Activated CD4-positive, CD25-positive, alpha-beta regulatory T cell treated with anti-CD3 and anti-CD28 coated beads, Interleukin-2, amount 50 U/mL, for 24 hours (primary cell): ENCODE measurements around the gene MEGF6.

Source experiments
- ATAC-seq, 2 donors: fragments of 150-1000 bp; cut with Tn5 transposase; one replicate each; pipeline ENCODE4 v1.10.0; 2021; ENCODE audit warnings: mild to moderate bottlenecking in 1 of 2, moderate library complexity in 1 of 2

The MEGF6 gene

GRCh38 chr1:3552751-3553150, 58.6 kb downstream of the MEGF6 start:
- ATAC-seq: no peak

GRCh38 chr1:3552176-3552575, 59.1 kb downstream of the MEGF6 start:
- no peak for ATAC-seq

- no peak for ATAC-seq
Measured at GRCh38 chr1:3551711-3552110, 59.6 kb downstream of the MEGF6 start.

- no peak for ATAC-seq
Measured at GRCh38 chr1:3551290-3551678, 60.0 kb downstream of the MEGF6 start.

DNA sequence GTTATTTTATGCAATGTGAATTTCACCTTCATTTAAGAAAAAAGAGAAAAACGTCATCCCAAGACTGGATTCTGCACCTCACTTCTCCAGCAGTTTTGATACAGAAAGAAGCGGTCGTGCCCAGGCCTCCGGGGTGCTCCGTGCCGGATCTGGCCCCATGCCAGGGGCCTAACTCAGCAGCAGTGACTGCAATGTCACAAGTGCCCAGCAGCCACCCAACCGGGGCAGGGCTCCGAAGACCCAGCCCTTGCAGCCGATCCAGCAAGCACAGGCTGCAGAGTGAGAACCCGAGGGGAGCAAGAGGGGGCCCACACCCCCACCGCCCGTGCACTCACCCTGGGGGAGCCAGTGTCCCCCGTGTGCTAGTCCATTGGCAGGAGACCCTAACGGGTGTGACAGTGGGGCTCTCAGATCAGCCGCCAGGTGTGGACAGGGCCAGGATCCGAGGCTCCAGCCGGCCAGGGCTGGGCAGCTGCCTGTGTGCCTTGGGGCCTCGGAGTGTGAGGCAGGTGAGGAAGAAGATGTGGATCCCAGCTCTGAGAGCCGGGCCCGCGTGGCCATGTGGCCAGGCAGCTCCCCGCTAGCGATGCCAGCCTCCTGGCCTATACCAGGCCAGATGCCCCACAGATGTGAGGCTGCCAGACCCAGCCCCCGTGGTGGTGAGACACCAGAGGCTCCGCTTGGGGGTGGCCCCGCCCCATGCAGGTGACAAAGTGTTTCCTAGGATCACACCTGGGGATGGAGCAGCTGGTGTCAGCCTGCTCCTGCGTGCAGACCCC, 60.6 kb downstream of the MEGF6 start:
- no peak for ATAC-seq

- ATAC-seq: no peak
Measured at GRCh38 chr1:3548895-3549294, 62.4 kb downstream of the MEGF6 start.

DNA sequence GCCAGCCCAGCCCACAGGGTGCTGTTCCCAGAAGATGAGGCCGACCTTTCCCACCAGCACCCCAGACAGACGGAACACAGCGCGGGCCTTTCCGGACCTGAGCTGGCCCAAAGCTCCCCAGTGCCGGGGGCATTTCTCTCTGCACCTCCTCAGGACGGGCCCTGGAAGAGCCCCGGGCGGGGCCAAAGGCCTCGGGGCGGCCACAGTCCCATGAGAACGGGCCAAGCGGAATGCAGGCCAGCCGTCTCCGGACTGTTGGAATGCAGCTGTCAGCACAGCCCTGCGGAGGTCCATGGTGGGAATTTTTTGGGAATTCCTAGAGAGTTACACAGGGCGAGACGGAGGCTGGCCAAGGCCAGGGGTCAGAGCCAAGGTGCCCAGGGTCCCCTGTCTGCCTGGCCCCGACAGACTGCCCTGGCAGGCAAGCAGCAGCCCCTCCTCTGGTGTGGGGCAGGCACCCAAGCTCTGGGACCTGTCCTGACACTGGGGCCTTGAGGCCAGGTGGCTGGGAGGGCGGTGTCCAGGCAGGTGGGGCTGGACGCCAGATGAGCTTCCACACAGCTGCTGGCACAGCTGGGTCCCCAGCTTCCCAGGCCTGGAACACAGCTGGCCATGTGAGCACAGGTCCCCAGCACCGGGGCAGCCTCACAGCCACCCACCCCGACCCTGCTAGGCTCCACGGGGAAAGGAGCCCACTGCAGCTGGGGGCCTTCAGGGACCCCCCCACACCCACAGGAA, 63.0 kb downstream of the MEGF6 start:
- ATAC-seq: no peak

- no peak for ATAC-seq
Measured at GRCh38 chr1:3547055-3548005, 64.0 kb downstream of the MEGF6 start.

GRCh38 chr1:3546048-3546384, 65.3 kb downstream of the MEGF6 start:
- no peak for ATAC-seq

DNA sequence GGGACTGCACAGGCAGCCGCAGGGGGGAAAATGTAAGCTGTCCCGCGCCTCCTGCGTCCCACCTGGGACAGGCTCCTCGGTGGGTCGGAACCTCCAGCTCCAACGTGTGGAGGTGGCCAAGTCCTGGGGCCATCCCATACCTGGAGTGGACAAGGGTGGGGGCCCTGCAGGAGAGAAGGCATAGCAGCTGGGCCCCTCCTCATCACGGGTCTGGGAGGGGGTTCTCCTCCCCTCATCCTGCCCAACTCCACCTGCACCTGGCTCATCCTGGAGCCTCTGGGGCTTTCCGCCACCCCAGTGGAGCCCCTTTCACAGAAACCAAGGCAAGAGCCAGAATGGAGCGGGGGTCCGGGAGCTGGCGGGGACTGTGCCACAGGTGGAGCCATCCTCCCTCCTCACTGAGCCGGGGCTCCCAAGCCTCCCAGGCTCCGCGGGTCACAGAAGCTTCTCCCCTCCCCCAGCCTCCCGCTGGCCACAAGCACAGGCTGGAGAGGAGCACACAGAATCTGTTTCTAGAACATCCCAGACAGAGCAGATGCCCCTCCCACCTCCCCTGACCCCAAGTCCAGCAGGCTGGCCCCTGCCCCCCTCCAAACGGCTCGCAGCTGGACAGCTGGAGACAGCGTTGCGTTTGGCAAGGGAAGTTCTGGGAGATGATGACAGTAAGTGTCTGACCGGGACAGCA, 65.8 kb downstream of the MEGF6 start:
- no peak for ATAC-seq

DNA sequence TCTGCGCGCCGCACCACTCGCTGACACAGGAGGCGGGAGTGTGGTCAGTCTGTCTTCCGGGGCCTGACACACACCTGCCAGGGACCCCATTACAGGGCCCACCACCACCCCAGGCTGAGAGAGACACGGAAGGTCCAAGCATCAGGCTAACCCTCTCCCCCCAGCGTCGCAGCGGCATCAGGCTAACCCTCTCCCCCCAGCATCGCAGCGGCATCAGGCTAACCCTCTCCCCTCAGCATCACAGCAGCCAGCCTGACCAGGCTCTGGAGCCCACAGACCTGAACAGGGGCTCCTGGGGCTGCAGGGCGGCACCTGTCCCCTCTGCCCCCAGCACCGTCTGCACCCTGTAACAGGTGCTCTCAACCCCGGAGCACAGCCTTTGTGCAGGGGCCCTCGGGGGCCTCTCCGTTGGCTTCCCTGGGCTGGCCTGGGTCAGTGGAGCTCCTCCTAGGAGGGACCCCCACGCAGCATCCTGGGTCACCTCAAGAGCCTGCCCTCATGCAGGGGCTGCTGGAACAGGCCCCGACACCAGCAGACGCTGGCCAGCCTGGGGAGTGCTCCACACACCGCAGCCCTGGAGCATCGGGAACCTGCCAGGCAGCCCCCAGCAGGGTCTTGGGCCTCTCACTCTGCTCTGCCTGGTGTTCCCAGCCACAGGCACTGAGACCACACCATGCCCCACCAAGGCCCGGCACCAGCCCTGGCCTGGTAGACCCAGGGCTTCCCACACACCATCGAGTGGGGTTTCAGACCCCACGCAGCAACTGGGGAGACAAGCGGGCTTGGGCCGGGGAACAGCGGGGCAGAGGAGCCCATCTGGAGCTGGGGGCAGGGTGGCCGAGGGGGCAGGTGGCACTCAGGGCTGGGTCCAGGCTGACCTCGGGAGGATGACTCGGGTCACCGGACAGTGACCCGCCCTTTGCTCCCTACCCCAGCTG, 67.0 kb downstream of the MEGF6 start:
- no peak for ATAC-seq

GRCh38 chr1:3543076-3544039, 68.0 kb downstream of the MEGF6 start:
- ATAC-seq: no peak

GRCh38 chr1:3542676-3543075, 68.6 kb downstream of the MEGF6 start:
- ATAC-seq: no peak

GRCh38 chr1:3541936-3542335, 69.4 kb downstream of the MEGF6 start:
- no peak for ATAC-seq

DNA sequence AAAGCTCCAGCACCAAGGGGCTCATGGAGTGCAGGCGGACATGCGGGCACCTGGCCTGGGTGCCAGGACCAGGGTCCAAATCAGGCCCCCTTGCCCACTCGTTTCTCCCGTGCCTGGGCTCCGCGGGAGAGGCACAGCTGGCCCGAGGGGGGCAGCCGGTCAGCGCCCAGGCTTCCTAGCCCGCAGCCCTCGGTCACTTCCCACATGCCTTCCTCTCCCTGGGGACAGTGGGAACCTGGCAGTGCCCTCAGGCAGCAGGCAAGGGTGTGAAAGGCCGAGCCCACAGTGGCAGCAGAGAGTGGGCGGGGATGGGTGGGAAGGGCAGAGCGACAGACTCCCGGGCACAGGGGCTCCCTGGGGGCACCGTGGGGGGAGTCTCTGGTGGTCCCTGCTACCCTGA, 69.8 kb downstream of the MEGF6 start:
- no peak for ATAC-seq

DNA sequence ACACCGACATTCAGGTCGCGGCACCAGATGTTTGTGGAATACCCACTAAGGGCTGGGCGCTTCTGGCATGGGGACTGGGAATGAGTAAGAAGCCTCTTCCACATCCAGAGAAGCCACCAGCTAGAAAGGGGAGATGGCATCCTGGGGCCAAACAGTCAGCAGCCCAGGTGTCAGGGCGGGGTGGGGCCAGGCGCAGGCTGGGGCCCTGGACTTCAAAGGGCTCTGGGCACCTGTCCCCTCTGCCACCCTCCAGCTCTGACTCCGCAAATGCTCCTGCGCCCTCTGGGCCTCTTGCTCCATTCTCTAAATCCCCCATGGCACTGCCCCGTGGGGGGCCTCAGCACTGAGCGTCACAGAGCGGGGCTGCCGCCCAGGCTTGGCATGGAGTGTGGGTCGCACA, 70.4 kb downstream of the MEGF6 start:
- no peak for ATAC-seq

GRCh38 chr1:3539707-3540425, 71.4 kb downstream of the MEGF6 start:
- no peak for ATAC-seq

GRCh38 chr1:3537359-3537758, 73.9 kb downstream of the MEGF6 start:
- no peak for ATAC-seq

DNA sequence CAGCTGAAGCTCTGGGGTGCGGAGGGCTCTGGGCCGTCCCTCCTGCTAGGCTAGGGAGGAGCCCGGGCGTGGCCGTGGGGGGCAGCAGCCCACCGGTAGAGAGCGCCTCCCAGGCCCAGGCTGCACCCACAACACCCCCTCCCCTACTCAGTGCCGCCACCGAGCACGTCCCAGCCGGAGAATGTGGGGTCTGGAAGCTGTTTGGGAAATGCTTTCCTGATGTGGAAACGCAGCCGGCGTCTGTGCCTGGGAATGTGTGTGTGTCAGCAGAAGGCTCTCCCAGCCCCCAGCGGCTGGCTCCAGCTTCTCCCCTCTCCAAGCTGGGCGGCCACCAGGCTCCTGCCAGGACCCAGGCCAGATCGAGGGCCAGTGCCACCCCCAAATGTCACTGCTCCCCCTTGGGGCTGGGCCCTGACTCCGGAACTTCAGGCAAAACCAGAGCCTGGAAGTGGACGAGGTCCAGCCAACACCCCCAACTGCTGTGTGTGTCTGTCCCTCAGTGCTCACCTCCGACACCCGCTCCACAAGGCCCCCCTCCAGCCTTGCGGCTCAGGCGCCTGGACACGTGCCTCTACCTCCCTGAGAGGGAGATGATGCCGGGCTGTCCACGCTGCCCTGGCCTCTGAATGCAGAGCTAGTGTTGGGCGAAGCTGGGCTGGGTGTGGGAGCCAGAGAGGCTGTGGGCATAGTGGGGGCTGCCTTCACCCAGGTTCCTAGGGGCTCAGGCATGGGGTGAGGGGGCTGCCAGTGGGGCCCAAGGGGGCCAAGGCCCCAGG, 74.7 kb downstream of the MEGF6 start:
- ATAC-seq: no peak
